Endothelial cell of umbilical vein (primary cell): ENCODE measurements around the gene HDAC4. TPM values are rescaled to one million over a fixed set of nuclear protein-coding genes. Genes with fewer than 3 reads are reported as not detected.

Experiments used
- BruUV-seq: library from RNA; stranded (reverse); fragments of 400-500 nt; replicated peaks from 2 replicates; lab custom pipeline; 2021; lab: Mats Ljungman, UMichigan
- CTCF ChIA-PET: fragments of 300-600, 350-600 bp; sonication (Branson Sonifier 250); formaldehyde crosslinking; loops from one replicate; lab custom pipeline; 2021; ENCODE audit warnings: antibody characterized with exemption, inconsistent platforms; lab: Charles Lee
- POLR2A ChIA-PET: fragments of 300-600, 350-600 bp; sonication (Branson Sonifier 250); formaldehyde crosslinking; loops from one replicate; lab custom pipeline; 2021; ENCODE audit warnings: antibody characterized with exemption, inconsistent platforms; lab: Charles Lee
- DNase-seq: peaks from one replicate; pipeline ENCODE4 v3.0.0-alpha.2; 2011; ENCODE audit warnings: low read depth, low spot score
- FAIRE-seq: peaks from 2 replicates; lab custom pipeline; 2011; peaks lifted over from hg19 to GRCh38; lab: Jason Lieb, UNC
- H2AFZ ChIP-seq: 2 replicates; pipeline ENCODE4 v1.6.0; 2012; ENCODE audit warnings: low read depth, low read length, control low read depth, inconsistent platforms
- H3K27ac ChIP-seq: 2 replicates; pipeline ENCODE4 v1.5.1; 2011; ENCODE audit warnings: low read depth, mild to moderate bottlenecking, control low read depth, low read length, moderate library complexity; ENCODE audit not compliant: insufficient read depth
- H3K27me3 ChIP-seq, 2 experiments: 2 replicates each; pipeline versions ENCODE4 v1.6.0 to v1.6.1; 2011; ENCODE audit warnings: low read length in 2 of 2, mixed read lengths in 1 of 2; ENCODE audit not compliant: control insufficient read depth in 2 of 2, insufficient read depth in 2 of 2
- H3K36me3 ChIP-seq, 2 experiments: 2 replicates in 1 of 2; 3 replicates in 1 of 2; pipeline ENCODE4 v1.5.1; 2011; ENCODE audit warnings: low read length in 2 of 2, mild to moderate bottlenecking in 1 of 2, moderate library complexity in 1 of 2; ENCODE audit not compliant: control insufficient read depth in 2 of 2, insufficient read depth in 2 of 2; ENCODE audit errors: extremely low read depth in 1 of 2
- H3K4me1 ChIP-seq: 3 replicates; pipeline ENCODE4 v1.5.1; 2011; ENCODE audit warnings: mild to moderate bottlenecking, low read length; ENCODE audit not compliant: control insufficient read depth, insufficient read depth; ENCODE audit errors: extremely low read depth
- H3K4me2 ChIP-seq: 2 replicates; pipeline ENCODE4 v1.6.1; 2011; ENCODE audit warnings: low read length, control low read depth, mixed read lengths; ENCODE audit not compliant: insufficient read depth
- H3K4me3 ChIP-seq, 3 experiments: fragments of 200-600 bp in 1 of 3; sonication (generic), shearing (Covaris generic) in 1 of 3; replicated peaks in 1 of 3; 2 replicates each; pipeline ENCODE4 v1.5.1; 2011 to 2016; ENCODE audit warnings: control low read depth in 3 of 3, low read length in 3 of 3, mild to moderate bottlenecking in 2 of 3, inconsistent platforms in 1 of 3, low read depth in 1 of 3, moderate library complexity in 1 of 3; ENCODE audit not compliant: insufficient read depth in 1 of 3
- H3K79me2 ChIP-seq: 2 replicates; pipeline ENCODE4 v1.6.0; 2012; ENCODE audit warnings: low read length, inconsistent platforms; ENCODE audit not compliant: control insufficient read depth, insufficient read depth
- H3K9ac ChIP-seq: replicated peaks from 2 replicates; pipeline ENCODE3; 2011; ENCODE audit warnings: low read length, control low read depth; ENCODE audit not compliant: insufficient read depth; ENCODE audit errors: extremely low read depth
- H3K9me1 ChIP-seq: replicated peaks from 3 replicates; pipeline ENCODE4 v1.6.0; 2011; ENCODE audit warnings: mild to moderate bottlenecking, low read length; ENCODE audit not compliant: control insufficient read depth, insufficient read depth; ENCODE audit errors: extremely low read depth
- H3K9me3 ChIP-seq: replicated peaks from 2 replicates; pipeline ENCODE4 v1.5.1; 2012; ENCODE audit warnings: low read length, inconsistent platforms; ENCODE audit not compliant: control insufficient read depth, insufficient read depth
- H4K20me1 ChIP-seq: replicated peaks from 2 replicates; pipeline ENCODE3; 2011; ENCODE audit warnings: mild to moderate bottlenecking, low read length; ENCODE audit not compliant: control insufficient read depth, insufficient read depth; ENCODE audit errors: extremely low read depth
- CTCF ChIP-seq, 2 donors: IDR thresholded peaks; 1 replicate in 1 of 2; 2 replicates in 1 of 2; pipeline ENCODE4 v1.5.1; 2011; ENCODE audit warnings: low read length in 2 of 2, mild to moderate bottlenecking in 2 of 2, moderate library complexity in 2 of 2, control low read depth in 1 of 2, inconsistent platforms in 1 of 2, low read depth in 1 of 2; ENCODE audit not compliant: insufficient read depth in 1 of 2; ENCODE audit errors: extremely low read depth in 1 of 2
- EZH2 ChIP-seq: IDR thresholded peaks from 2 replicates; pipeline ENCODE4 v1.6.1; 2012; ENCODE audit warnings: borderline replicate concordance, low read depth, mild to moderate bottlenecking, moderate library complexity, low read length, inconsistent platforms; ENCODE audit not compliant: severe bottlenecking
- FOS ChIP-seq: IDR thresholded peaks from 2 replicates; pipeline ENCODE4 v1.6.1; 2011; ENCODE audit warnings: mild to moderate bottlenecking, low read length, moderate library complexity, borderline replicate concordance; ENCODE audit not compliant: insufficient read depth
- GATA2 ChIP-seq: IDR thresholded peaks from 2 replicates; pipeline ENCODE4 v1.7.0; 2011; ENCODE audit warnings: low read depth, mild to moderate bottlenecking, moderate library complexity, mixed read lengths, low read length; ENCODE audit not compliant: insufficient read length, insufficient read depth
- JUN ChIP-seq: IDR thresholded peaks from 2 replicates; pipeline ENCODE4 v1.6.1; 2011; ENCODE audit warnings: borderline replicate concordance, low read depth; ENCODE audit not compliant: insufficient read length, insufficient read depth
- MAX ChIP-seq: IDR thresholded peaks from 2 replicates; pipeline ENCODE4 v1.6.1; 2011; ENCODE audit not compliant: insufficient read depth, insufficient read length
- MYC ChIP-seq: IDR thresholded peaks from one replicate; pipeline ENCODE4 v1.6.1; 2011; ENCODE audit warnings: mild to moderate bottlenecking, low read depth, low read length
- POLR2A ChIP-seq: IDR thresholded peaks from 2 replicates; pipeline ENCODE4 v1.6.1; 2012; ENCODE audit warnings: low read depth, mild to moderate bottlenecking, control low read depth, low read length
- POLR2AphosphoS5 ChIP-seq: IDR thresholded peaks from 2 replicates; pipeline ENCODE4 v1.6.1; 2012; ENCODE audit warnings: low read depth, mild to moderate bottlenecking, control low read depth, low read length, moderate library complexity; ENCODE audit not compliant: insufficient read depth
- dilution Hi-C: fragments of 300-500 bp; cut with MboI; formaldehyde crosslinking; loops from one replicate; pipeline ENCODE4 v1.15.0; 2019; ENCODE audit warnings: low sequenced_read_pairs; ENCODE audit not compliant: extremely low pct_ligation_motif_present
- intact Hi-C: fragments of 100-400 bp; cut with micrococcal nuclease; formaldehyde crosslinking; loops from one replicate; pipeline ENCODE4 v1.10.0; 2022
- polyA plus RNA-seq, 4 experiments: library from polyadenylated mRNA; depleted of rRNA in 3 of 4; stranded (reverse) in 3 of 4; unstranded in 1 of 4; fragments of >200 nt; gene quantifications; 2 replicates each; pipeline versions ENCODE4 v1.2.1 to v1.2.3, GENCODE V29; 2011 to 2012; ENCODE audit warnings: missing spikeins in 1 of 4
- total RNA-seq: library from RNA; stranded (reverse); gene quantifications from 2 replicates; pipeline ENCODE4 v1.2.3, GENCODE V29; 2021

HDAC4 gene
- total and polyA plus RNA-seq, 2 donors (not counting 3 experiments of a cell fraction or from before 2014, with no cell fraction given), result 13.4 to 33.0 TPM

GRCh38 chr2:239220981-239221396, 179.8 kb downstream of the HDAC4 start:
- DNase-seq (no peak), FAIRE-seq (no peak)
- H3K4me3 ChIP-seq, result no peak overlapping the region
- TF ChIP-seq POLR2AphosphoS5, result no peak
- TF ChIP-seq FOS, result no peak
- TF ChIP-seq EZH2, result no peak
- TF ChIP-seq JUN, result no peak
- TF ChIP-seq GATA2, result no peak
- TF ChIP-seq POLR2A, result no peak
- TF ChIP-seq MAX, result no peak
- TF ChIP-seq CTCF (IDR thresholded peaks at IDR 0.05; ENCODE audit: extremely low read depth in 1 of 2, insufficient read depth in 1 of 2, low read depth in 1 of 2, low read length in 2 of 2), result no peak
- no peak for TF ChIP-seq MYC
- no peaks in the 10 kb centered on the region for H3K27me3 ChIP-seq
- no peak overlapping the region for H3K4me2 ChIP-seq
- peaks cover 2% of the 10 kb centered on the region for H4K20me1 ChIP-seq
- intact Hi-C loops (no loop called here), dilution Hi-C loops (no loop called here)
- no peak overlapping the region for H3K9ac ChIP-seq
- POLR2A ChIA-PET, result no interaction called here
- BruUV-seq, result no TSS peak
- H3K4me1 ChIP-seq, result peaks cover 8% of the 10 kb centered on the region
- H3K9me1 ChIP-seq, result no peaks in the 10 kb centered on the region
- no peak overlapping the region for H3K27ac ChIP-seq
- CTCF ChIA-PET, result no interaction called here
- peaks cover 2% of the 10 kb centered on the region for H3K79me2 ChIP-seq
- H3K36me3 ChIP-seq, result no peaks in the 10 kb centered on the region
- no peak overlapping the region for H2AFZ ChIP-seq
- H3K9me3 ChIP-seq, result no peaks in the 10 kb centered on the region
